ENCODE data around the gene ZPLD1.

ZPLD1 gene

GRCh38 chr3:102470066-102470465 is 35.3 kb downstream of the ZPLD1 start:
- no peaks in the 10 kb centered on the region for H3K36me3 ChIP-seq (ENCODE audit: insufficient read depth, low read depth, low read length)
- no peak overlapping the region for H3K9ac ChIP-seq (ENCODE audit: low read depth, low read length)
- H3K27ac ChIP-seq (ENCODE audit: low read length): no peak overlapping the region
- no peaks in the 10 kb centered on the region for H3K9me3 ChIP-seq (ENCODE audit: insufficient read depth, low read depth, low read length)
- H3K4me1 ChIP-seq (ENCODE audit: insufficient read depth, low read length): no peaks in the 10 kb centered on the region
- H3K27me3 ChIP-seq (ENCODE audit: insufficient read depth, low read length): no peaks in the 10 kb centered on the region
- no peak overlapping the region for H3K4me3 ChIP-seq (ENCODE audit: low read length)

DNA sequence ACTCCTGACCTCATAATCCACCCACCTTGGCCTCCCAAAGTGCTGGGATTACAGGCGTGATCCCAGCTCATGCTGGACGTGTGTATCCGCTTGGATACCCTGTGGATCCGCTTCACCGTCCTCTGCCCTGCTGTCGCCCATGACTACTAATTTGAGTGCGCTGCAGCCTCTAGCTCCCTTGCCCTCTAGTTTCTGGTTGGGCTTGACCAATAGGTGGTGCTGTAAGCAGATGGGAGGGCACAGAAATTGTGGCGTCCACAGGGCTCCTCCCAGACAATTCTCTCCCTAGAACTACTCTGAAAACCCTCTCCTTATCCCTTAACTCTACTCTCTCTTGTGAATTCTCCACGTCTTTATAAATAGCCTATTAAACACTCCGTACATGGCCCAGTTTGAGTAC is 36.2 kb downstream of the ZPLD1 start:
- Histone ChIP-seq H3K36me3 (ENCODE audit: insufficient read depth, low read depth, low read length) (no peaks in the 10 kb centered on the region), H3K27me3 (ENCODE audit: insufficient read depth, low read length) (no peaks in the 10 kb centered on the region), H3K4me1 (ENCODE audit: insufficient read depth, low read length) (no peaks in the 10 kb centered on the region), H3K9me3 (ENCODE audit: insufficient read depth, low read depth, low read length) (no peaks in the 10 kb centered on the region), H3K4me3 (ENCODE audit: low read length) (no peak overlapping the region), H3K9ac (ENCODE audit: low read depth, low read length) (no peak overlapping the region), H3K27ac (ENCODE audit: low read length) (no peak overlapping the region)

DNA sequence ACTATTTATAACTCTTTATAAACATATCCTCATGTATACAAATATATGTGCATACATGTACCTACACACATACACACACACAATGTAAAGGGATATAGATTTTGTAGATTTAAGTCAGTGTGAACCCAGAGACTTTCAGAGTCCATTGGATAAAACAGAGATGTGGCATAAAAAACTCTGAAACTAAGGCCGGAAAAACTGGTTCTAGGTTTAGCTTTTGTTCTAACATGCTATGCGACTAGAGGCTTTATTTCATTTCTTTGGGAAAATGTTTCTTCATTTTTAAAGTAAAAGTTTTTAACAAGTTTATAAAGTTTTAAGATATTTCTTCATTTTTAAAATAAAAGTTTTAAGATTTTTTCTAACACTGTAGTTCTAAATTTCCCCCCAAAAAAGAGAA is 36.7 kb downstream of the ZPLD1 start:
- H3K4me3 ChIP-seq (ENCODE audit: low read length): no peak overlapping the region
- no peak overlapping the region for H3K9ac ChIP-seq (ENCODE audit: low read depth, low read length)
- no peaks in the 10 kb centered on the region for H3K27me3 ChIP-seq (ENCODE audit: insufficient read depth, low read length)
- no peaks in the 10 kb centered on the region for H3K4me1 ChIP-seq (ENCODE audit: insufficient read depth, low read length)
- H3K9me3 ChIP-seq (ENCODE audit: insufficient read depth, low read depth, low read length): no peaks in the 10 kb centered on the region
- no peaks in the 10 kb centered on the region for H3K36me3 ChIP-seq (ENCODE audit: insufficient read depth, low read depth, low read length)
- no peak overlapping the region for H3K27ac ChIP-seq (ENCODE audit: low read length)

- H3K9me3 ChIP-seq (ENCODE audit: insufficient read depth, low read depth, low read length): no peaks in the 10 kb centered on the region
- no peaks in the 10 kb centered on the region for H3K27me3 ChIP-seq (ENCODE audit: insufficient read depth, low read length)
- no peak overlapping the region for H3K27ac ChIP-seq (ENCODE audit: low read length)
- H3K4me3 ChIP-seq (ENCODE audit: low read length): no peak overlapping the region
- no peak overlapping the region for H3K9ac ChIP-seq (ENCODE audit: low read depth, low read length)
- H3K4me1 ChIP-seq (ENCODE audit: insufficient read depth, low read length): no peaks in the 10 kb centered on the region
- no peaks in the 10 kb centered on the region for H3K36me3 ChIP-seq (ENCODE audit: insufficient read depth, low read depth, low read length)
Measured at GRCh38 chr3:102473648-102474047, 38.8 kb downstream of the ZPLD1 start.

DNA sequence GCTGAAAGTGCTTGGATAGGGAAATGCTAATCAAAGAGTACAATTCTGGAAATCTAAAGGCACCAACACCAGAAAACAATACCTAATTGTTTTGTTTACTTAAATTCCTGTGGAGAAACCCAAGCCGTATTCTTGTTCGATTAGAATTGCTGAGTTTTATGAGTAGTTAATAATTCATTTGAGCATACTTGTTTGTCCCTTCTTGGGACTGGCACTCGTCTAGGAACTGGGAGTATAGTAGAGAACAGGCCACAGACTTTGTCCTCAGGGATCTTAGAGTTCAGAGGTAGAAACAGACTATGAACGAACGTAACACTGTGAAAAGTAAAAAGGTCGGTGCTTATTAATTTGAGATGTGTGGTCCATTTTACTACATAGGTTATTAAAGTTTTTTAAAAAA is 39.4 kb downstream of the ZPLD1 start:
- H3K9me3 ChIP-seq (ENCODE audit: insufficient read depth, low read depth, low read length): no peaks in the 10 kb centered on the region
- no peaks in the 10 kb centered on the region for H3K36me3 ChIP-seq (ENCODE audit: insufficient read depth, low read depth, low read length)
- no peaks in the 10 kb centered on the region for H3K4me1 ChIP-seq (ENCODE audit: insufficient read depth, low read length)
- no peaks in the 10 kb centered on the region for H3K27me3 ChIP-seq (ENCODE audit: insufficient read depth, low read length)
- H3K27ac ChIP-seq (ENCODE audit: low read length): no peak overlapping the region
- no peak overlapping the region for H3K9ac ChIP-seq (ENCODE audit: low read depth, low read length)
- no peak overlapping the region for H3K4me3 ChIP-seq (ENCODE audit: low read length)

DNA sequence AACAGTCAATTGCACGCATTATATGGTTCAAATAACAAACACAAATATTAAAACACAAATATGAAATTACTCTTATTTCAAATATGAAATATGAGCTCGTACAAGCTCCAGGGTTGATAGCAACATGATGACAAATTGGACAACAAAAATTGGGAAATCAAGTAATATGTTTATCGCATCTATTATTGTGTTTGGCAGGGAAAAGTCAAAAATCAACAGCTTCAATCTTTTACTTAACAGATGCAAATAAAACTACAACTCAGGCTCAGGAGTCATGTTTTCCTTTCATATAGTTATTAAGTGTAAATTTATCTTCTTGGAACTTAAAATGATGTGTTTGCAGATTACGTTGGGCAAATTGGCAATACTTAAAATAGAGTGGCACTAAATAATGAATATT is 41.4 kb downstream of the ZPLD1 start:
- no peak overlapping the region for H3K27ac ChIP-seq (ENCODE audit: low read length)

DNA sequence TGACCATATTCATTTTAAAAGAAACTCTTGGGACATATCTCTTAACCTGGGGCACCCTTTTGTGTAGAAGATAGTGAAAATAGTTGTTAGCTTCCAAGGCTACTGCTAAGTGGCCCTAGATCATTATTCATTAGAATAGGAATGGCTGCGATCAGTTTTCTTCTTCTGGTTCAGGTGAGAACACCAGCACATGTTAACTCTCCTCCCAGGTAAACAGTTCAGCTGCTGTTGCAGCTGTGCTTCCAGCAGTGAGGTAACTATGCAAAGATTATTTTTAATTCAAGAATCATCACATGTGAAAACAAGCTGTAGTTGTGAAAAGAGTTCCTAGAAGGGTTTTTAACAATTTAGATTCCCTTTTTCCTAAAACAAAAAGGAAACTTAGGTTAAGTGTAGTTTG is 43.3 kb downstream of the ZPLD1 start:
- H3K4me1 ChIP-seq (ENCODE audit: insufficient read depth, low read length): no peaks in the 10 kb centered on the region
- H3K9ac ChIP-seq (ENCODE audit: low read depth, low read length): no peak overlapping the region
- no peak overlapping the region for H3K4me3 ChIP-seq (ENCODE audit: low read length)
- no peaks in the 10 kb centered on the region for H3K9me3 ChIP-seq (ENCODE audit: insufficient read depth, low read depth, low read length)
- H3K27me3 ChIP-seq (ENCODE audit: insufficient read depth, low read length): no peaks in the 10 kb centered on the region
- no peaks in the 10 kb centered on the region for H3K36me3 ChIP-seq (ENCODE audit: insufficient read depth, low read depth, low read length)
- H3K27ac ChIP-seq (ENCODE audit: low read length): no peak overlapping the region

More for the DNA sequence above, 41.4 kb downstream of the ZPLD1 start:
- Histone ChIP-seq H3K27me3 (ENCODE audit: insufficient read depth, low read length) (no peaks in the 10 kb centered on the region), H3K36me3 (ENCODE audit: insufficient read depth, low read depth, low read length) (no peaks in the 10 kb centered on the region), H3K9me3 (ENCODE audit: insufficient read depth, low read depth, low read length) (no peaks in the 10 kb centered on the region), H3K4me3 (ENCODE audit: low read length) (no peak overlapping the region), H3K9ac (ENCODE audit: low read depth, low read length) (no peak overlapping the region), H3K4me1 (ENCODE audit: insufficient read depth, low read length) (no peaks in the 10 kb centered on the region)

- no peak overlapping the region for H3K27ac ChIP-seq (ENCODE audit: low read length)
- no peaks in the 10 kb centered on the region for H3K36me3 ChIP-seq (ENCODE audit: insufficient read depth, low read depth, low read length)
- H3K27me3 ChIP-seq (ENCODE audit: insufficient read depth, low read length): no peaks in the 10 kb centered on the region
Measured at GRCh38 chr3:102480139-102480538, 45.3 kb downstream of the ZPLD1 start.

DNA sequence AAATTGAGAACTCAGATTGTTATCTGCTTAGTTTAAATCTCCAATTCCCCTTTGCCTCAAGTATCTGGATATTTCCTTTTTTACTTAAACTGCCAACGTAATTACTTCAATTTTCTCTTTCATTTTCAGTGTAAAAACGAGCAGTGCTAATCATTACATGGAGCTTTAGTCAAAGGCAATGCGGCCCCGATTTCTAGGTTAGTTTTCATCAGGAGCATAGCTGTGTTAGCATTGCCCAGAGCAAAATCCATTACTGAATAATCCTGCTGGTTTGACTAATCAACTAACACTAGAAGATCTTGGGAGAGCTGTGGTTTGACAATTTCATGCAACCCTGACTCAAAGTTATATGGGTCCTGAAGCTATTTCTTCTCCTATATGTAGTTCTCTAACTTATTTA is 46.2 kb downstream of the ZPLD1 start:
- H3K4me1 ChIP-seq (ENCODE audit: insufficient read depth, low read length): no peaks in the 10 kb centered on the region
- H3K4me3 ChIP-seq (ENCODE audit: low read length): no peak overlapping the region
- H3K27me3 ChIP-seq (ENCODE audit: insufficient read depth, low read length): no peaks in the 10 kb centered on the region
- no peaks in the 10 kb centered on the region for H3K36me3 ChIP-seq (ENCODE audit: insufficient read depth, low read depth, low read length)
- H3K9ac ChIP-seq (ENCODE audit: low read depth, low read length): no peak overlapping the region
- no peak overlapping the region for H3K27ac ChIP-seq (ENCODE audit: low read length)
- H3K9me3 ChIP-seq (ENCODE audit: insufficient read depth, low read depth, low read length): no peaks in the 10 kb centered on the region; the same call in 1 of the 2 replicates

More at GRCh38 chr3:102480139-102480538, 45.3 kb downstream of the ZPLD1 start:
- Histone ChIP-seq H3K9ac (ENCODE audit: low read depth, low read length) (no peak overlapping the region), H3K4me3 (ENCODE audit: low read length) (no peak overlapping the region), H3K9me3 (ENCODE audit: insufficient read depth, low read depth, low read length) (no peaks in the 10 kb centered on the region), H3K4me1 (ENCODE audit: insufficient read depth, low read length) (no peaks in the 10 kb centered on the region)

GRCh38 chr3:102483556-102483955 is 48.7 kb downstream of the ZPLD1 start:
- Histone ChIP-seq H3K27ac (ENCODE audit: low read length) (no peak overlapping the region), H3K9ac (ENCODE audit: low read depth, low read length) (no peak overlapping the region), H3K4me1 (ENCODE audit: insufficient read depth, low read length) (no peaks in the 10 kb centered on the region)

GRCh38 chr3:102484363-102484762 is 49.5 kb downstream of the ZPLD1 start:
- Histone ChIP-seq H3K9me3 (ENCODE audit: insufficient read depth, low read depth, low read length) (peaks cover 8% of the 10 kb centered on the region), H3K9ac (ENCODE audit: low read depth, low read length) (no peak overlapping the region), H3K27ac (ENCODE audit: low read length) (no peak overlapping the region), H3K4me1 (ENCODE audit: insufficient read depth, low read length) (no peaks in the 10 kb centered on the region), H3K4me3 (ENCODE audit: low read length) (no peak overlapping the region), H3K27me3 (ENCODE audit: insufficient read depth, low read length) (no peaks in the 10 kb centered on the region), H3K36me3 (ENCODE audit: insufficient read depth, low read depth, low read length) (no peaks in the 10 kb centered on the region)

More at GRCh38 chr3:102483556-102483955, 48.7 kb downstream of the ZPLD1 start:
- Histone ChIP-seq H3K4me3 (ENCODE audit: low read length) (no peak overlapping the region), H3K9me3 (ENCODE audit: insufficient read depth, low read depth, low read length) (peaks cover 8% of the 10 kb centered on the region), H3K36me3 (ENCODE audit: insufficient read depth, low read depth, low read length) (no peaks in the 10 kb centered on the region), H3K27me3 (ENCODE audit: insufficient read depth, low read length) (no peaks in the 10 kb centered on the region)

DNA sequence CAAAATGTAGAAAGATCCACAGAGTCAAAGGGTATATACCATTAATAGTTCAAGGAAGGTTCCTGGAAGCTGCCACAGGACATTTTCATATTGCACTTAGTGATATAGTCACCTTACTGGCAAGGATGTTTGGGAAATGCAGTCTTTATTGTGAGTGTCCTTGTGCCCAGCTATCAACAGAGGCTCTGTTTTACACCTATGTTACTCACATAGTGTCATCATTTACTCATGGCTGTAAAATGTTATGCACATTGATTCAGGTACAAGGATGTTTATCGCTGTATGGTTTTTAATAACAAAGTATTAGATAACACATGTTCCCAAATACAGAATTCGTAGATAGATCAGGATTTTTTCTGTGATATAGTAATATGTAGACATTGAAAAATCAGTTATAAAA is 50.9 kb downstream of the ZPLD1 start:
- Histone ChIP-seq H3K27ac (ENCODE audit: low read length) (no peak overlapping the region), H3K4me1 (ENCODE audit: insufficient read depth, low read length) (no peaks in the 10 kb centered on the region), H3K4me3 (ENCODE audit: low read length) (no peak overlapping the region), H3K9ac (ENCODE audit: low read depth, low read length) (no peak overlapping the region), H3K36me3 (ENCODE audit: insufficient read depth, low read depth, low read length) (no peaks in the 10 kb centered on the region), H3K9me3 (ENCODE audit: insufficient read depth, low read depth, low read length) (peaks cover 8% of the 10 kb centered on the region), H3K27me3 (ENCODE audit: insufficient read depth, low read length) (no peaks in the 10 kb centered on the region)

DNA sequence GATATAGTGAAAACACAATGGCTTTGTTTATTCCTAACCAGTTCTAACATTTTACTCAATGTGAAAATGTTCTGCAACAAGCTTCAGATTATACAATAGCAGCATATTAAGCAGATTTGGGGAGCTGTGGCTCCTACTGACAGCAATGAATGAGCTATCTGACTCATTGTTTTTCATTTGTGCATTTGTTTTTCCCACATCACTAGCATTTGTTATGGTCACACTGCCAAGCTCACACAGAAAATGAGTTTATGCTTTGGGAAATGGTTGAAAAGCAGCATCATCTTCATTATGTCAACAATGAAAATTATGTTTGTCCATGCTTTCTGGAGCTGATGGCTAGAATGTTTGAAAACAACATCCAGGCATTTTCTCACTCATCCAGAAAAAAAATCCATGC is 53.5 kb downstream of the ZPLD1 start:
- Histone ChIP-seq H3K9ac (ENCODE audit: low read depth, low read length) (no peak overlapping the region), H3K4me1 (ENCODE audit: insufficient read depth, low read length) (no peaks in the 10 kb centered on the region), H3K27ac (ENCODE audit: low read length) (no peak overlapping the region), H3K27me3 (ENCODE audit: insufficient read depth, low read length) (no peaks in the 10 kb centered on the region), H3K9me3 (ENCODE audit: insufficient read depth, low read depth, low read length) (peaks cover 8% of the 10 kb centered on the region), H3K4me3 (ENCODE audit: low read length) (no peak overlapping the region), H3K36me3 (ENCODE audit: insufficient read depth, low read depth, low read length) (no peaks in the 10 kb centered on the region)

All from iPS-20b (cell line).